Neuronal stem cell (in vitro differentiated cells): Measurements from ENCODE around the gene KCNH6.

Source experiments
- DNase-seq: peaks from one replicate; pipeline ENCODE4 v3.0.0-alpha.2; 2013; ENCODE audit warnings: low spot score
- H2AFZ ChIP-seq: one replicate; pipeline ENCODE4 v1.6.1; 2013; ENCODE audit warnings: mild to moderate bottlenecking, low read length, inconsistent platforms
- H2AK5ac ChIP-seq: 2 replicates; pipeline ENCODE4 v1.6.1; 2013; ENCODE audit warnings: low read depth, mild to moderate bottlenecking, inconsistent platforms, low read length, moderate library complexity, mixed read lengths
- H2BK120ac ChIP-seq: 2 replicates; pipeline ENCODE4 v1.6.1; 2013; ENCODE audit warnings: low read depth, mild to moderate bottlenecking, inconsistent platforms, low read length, moderate library complexity, mixed read lengths
- H2BK12ac ChIP-seq: one replicate; pipeline ENCODE4 v1.6.1; 2013; ENCODE audit warnings: low read length, inconsistent platforms
- H2BK15ac ChIP-seq: 2 replicates; pipeline ENCODE4 v1.6.1; 2013; ENCODE audit warnings: mild to moderate bottlenecking, low read length, inconsistent platforms, mixed read lengths
- H2BK5ac ChIP-seq: one replicate; pipeline ENCODE4 v1.6.1; 2013; ENCODE audit warnings: inconsistent platforms, mild to moderate bottlenecking, low read length, moderate library complexity
- H3K14ac ChIP-seq: one replicate; pipeline ENCODE4 v1.6.1; 2013; ENCODE audit warnings: low read length, inconsistent platforms
- H3K18ac ChIP-seq: 2 replicates; pipeline ENCODE4 v1.6.1; 2013; ENCODE audit warnings: low read length, inconsistent platforms
- H3K23ac ChIP-seq: 2 replicates; pipeline ENCODE4 v1.6.1; 2013; ENCODE audit warnings: low read depth, mild to moderate bottlenecking, mixed read lengths, low read length, inconsistent platforms; ENCODE audit not compliant: poor library complexity
- H3K27ac ChIP-seq: replicated peaks from 3 replicates; pipeline ENCODE4 v1.5.1; 2013; ENCODE audit warnings: low read length, inconsistent platforms
- H3K27me3 ChIP-seq, 3 experiments: 2 replicates each; pipeline ENCODE4 v1.6.1; 2013; ENCODE audit warnings: low read length in 3 of 3, mild to moderate bottlenecking in 2 of 3, inconsistent platforms in 1 of 3, low read depth in 1 of 3, mixed read lengths in 1 of 3, moderate library complexity in 1 of 3; ENCODE audit not compliant: control insufficient read depth in 3 of 3, insufficient read depth in 3 of 3
- H3K36me3 ChIP-seq, 2 donors: replicated peaks in 1 of 2; 2 replicates each; pipeline ENCODE4 v1.6.1; 2013; ENCODE audit warnings: low read length in 2 of 2; ENCODE audit not compliant: control insufficient read depth in 2 of 2, insufficient read depth in 2 of 2
- H3K4ac ChIP-seq: 2 replicates; pipeline ENCODE4 v1.6.1; 2013; ENCODE audit warnings: inconsistent platforms, mild to moderate bottlenecking, low read length, moderate library complexity
- H3K4me1 ChIP-seq, 2 donors: 1 replicate in 1 of 2; 2 replicates in 1 of 2; pipeline ENCODE4 v1.6.1; 2013; ENCODE audit warnings: low read length in 2 of 2, low read depth in 1 of 2; ENCODE audit not compliant: control insufficient read depth in 2 of 2, insufficient read depth in 1 of 2
- H3K4me2 ChIP-seq: one replicate; pipeline ENCODE4 v1.6.1; 2013; ENCODE audit warnings: mild to moderate bottlenecking, low read length, inconsistent platforms; ENCODE audit not compliant: insufficient read depth, poor library complexity, severe bottlenecking
- H3K4me3 ChIP-seq, 2 donors: 2 replicates each; pipeline ENCODE4 v1.5.1; 2013; ENCODE audit warnings: low read length in 2 of 2, mild to moderate bottlenecking in 2 of 2, inconsistent platforms in 1 of 2, moderate library complexity in 1 of 2
- H3K79me1 ChIP-seq: one replicate; pipeline ENCODE4 v1.6.1; 2013; ENCODE audit warnings: low read depth, mild to moderate bottlenecking, inconsistent platforms, low read length, moderate library complexity
- H3K9ac ChIP-seq: one replicate; pipeline ENCODE4 v1.6.1; 2013; ENCODE audit warnings: mild to moderate bottlenecking, low read depth, low read length, inconsistent platforms; ENCODE audit not compliant: poor library complexity
- H3K9me3 ChIP-seq, 2 donors: replicated peaks in 1 of 2; 2 replicates each; pipeline versions ENCODE3 to v1.6.1; 2013; ENCODE audit warnings: low read length in 2 of 2, mild to moderate bottlenecking in 2 of 2, inconsistent platforms in 1 of 2, low read depth in 1 of 2, mixed read lengths in 1 of 2, moderate library complexity in 1 of 2; ENCODE audit not compliant: control insufficient read depth in 2 of 2, insufficient read depth in 1 of 2
- H4K8ac ChIP-seq: one replicate; pipeline ENCODE4 v1.6.1; 2013; ENCODE audit warnings: low read depth, mild to moderate bottlenecking, inconsistent platforms, low read length, moderate library complexity
- H4K91ac ChIP-seq: one replicate; pipeline ENCODE4 v1.6.1; 2013; ENCODE audit warnings: low read length, low read depth, mild to moderate bottlenecking, inconsistent platforms; ENCODE audit not compliant: poor library complexity
- WGBS, 2 donors: extraction: QIAGEN DNeasy Blood & Tissue Kit; methylation state at CpG; one replicate each; pipeline ENCODE4 v1.1.7; 2013; ENCODE audit warnings: missing lambda C conversion rate in 2 of 2, mixed read lengths in 1 of 2; ENCODE audit not compliant: insufficient read length in 2 of 2, insufficient replicate concordance in 1 of 2; ENCODE audit errors: extremely low coverage in 2 of 2; 5-methylcytosine and 5-hydroxymethylcytosine counted together

The KCNH6 gene

DNA sequence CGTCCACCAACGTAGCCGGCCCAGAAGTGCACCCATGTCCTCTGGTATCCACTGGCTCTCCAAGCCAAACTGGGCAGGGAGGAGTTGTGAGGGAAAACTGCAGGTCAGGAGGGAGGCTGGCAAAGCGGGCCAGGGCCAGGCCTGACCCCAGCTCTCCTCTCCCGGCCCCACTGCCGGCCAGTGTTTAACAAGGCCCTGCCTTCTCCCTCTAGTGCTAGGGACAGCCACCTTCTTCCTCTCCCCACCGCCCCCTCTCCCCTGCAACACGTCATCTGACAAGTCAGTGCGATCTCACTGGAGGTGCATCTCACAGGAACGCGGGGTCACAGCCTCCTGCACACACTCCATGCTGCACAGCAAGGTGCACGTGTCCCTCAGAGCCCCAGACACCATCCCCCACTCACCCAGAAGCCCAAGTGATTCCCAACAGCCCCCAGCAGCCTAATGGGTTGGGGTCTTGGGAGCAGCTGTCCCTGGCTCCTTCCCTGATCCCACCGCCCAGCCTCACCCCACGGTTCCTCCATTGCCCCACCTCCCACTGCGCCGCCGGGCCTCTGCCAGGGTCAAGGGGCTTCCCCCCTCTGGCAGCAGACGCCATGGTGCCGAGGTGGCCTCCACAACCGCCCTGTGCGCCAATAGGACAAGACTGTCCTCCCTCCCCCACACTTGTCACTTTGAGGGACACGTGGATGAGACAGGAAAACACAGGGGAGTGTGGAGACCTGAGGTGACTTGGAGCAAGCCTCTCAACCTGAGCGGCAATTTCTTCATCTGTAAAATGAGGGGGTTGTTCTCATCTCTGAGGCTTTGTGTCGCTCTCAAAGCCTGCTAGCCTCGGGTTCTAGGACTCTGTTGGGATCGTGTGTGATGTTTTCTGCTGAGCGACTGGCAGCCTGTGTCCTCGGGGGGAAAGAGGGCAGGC lies 47.4 kb upstream of the KCNH6 start:
- DNase-seq: no peak

DNA sequence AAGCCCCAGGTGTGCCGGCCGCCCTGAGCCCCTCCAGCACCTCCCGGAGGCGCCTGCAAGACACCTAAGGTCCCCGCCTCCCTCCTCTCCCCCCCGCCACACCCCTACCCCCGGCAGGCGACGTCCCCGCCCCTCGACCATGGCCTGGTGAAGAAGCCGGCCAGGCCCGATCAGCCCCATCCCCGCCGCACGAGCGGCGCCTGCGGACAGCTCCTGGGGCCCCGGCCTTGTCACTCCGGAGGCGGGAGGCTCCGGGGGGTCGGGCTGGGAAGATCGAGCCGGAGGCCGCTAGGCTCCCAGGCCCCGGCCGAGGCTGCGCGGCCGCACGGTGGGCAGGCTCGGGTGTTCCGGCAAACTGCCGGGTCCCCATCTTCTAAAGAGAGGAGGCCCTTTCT lies 46.7 kb upstream of the KCNH6 start:
- peak overlapping the region; percentile 25 for H3K23ac ChIP-seq
- no peak overlapping the region for H3K14ac ChIP-seq
- H2AFZ ChIP-seq: peak overlapping the region; percentile 96
- no peak overlapping the region for H3K18ac ChIP-seq
- no peaks in the 10 kb centered on the region for H3K36me3 ChIP-seq
- peak overlapping the region; percentile 100 for H3K4me2 ChIP-seq
- H3K4me3 ChIP-seq: peak overlapping the region; percentile 53 to 84
- peak; percentile 39 for DNase-seq
- no peak overlapping the region for H4K8ac ChIP-seq
- H2BK120ac ChIP-seq: no peak overlapping the region
- H3K9ac ChIP-seq: no peak overlapping the region
- H2AK5ac ChIP-seq: no peak overlapping the region
- peaks cover 11 to 78% (median 34%) of the 10 kb centered on the region in 3 experiments for H3K27me3 ChIP-seq
- no peak overlapping the region for H2BK15ac ChIP-seq
- H3K27ac ChIP-seq: no peak overlapping the region
- no peak overlapping the region for H3K4ac ChIP-seq
- H2BK12ac ChIP-seq: no peak overlapping the region
- no CpG with 5 or more reads among the region's 36 CpGs for WGBS, 2 donors
- H3K4me1 ChIP-seq: peaks cover 6 to 9% of the 10 kb centered on the region in 2 donors
- no peak overlapping the region for H2BK5ac ChIP-seq
- no peaks in the 10 kb centered on the region for H3K79me1 ChIP-seq
- H3K9me3 ChIP-seq: peaks cover 0 to 1% of the 10 kb centered on the region in 2 donors
- H4K91ac ChIP-seq: no peak overlapping the region

More for the DNA sequence above, 47.4 kb upstream of the KCNH6 start:
- Histone ChIP-seq H3K9me3 (peaks cover 0 to 1% of the 10 kb centered on the region in 2 donors), H3K36me3 (no peaks in the 10 kb centered on the region), H2BK15ac (peak overlapping the region; percentile 64), H2BK12ac (peak overlapping the region; percentile 49), H3K18ac (peak overlapping the region; percentile 90), H3K23ac (peak overlapping the region; percentile 60), H2AFZ (peak overlapping the region; percentile 96), H3K4ac (no peak overlapping the region), H3K27me3 (peaks cover 11 to 74% (median 34%) of the 10 kb centered on the region in 3 experiments), H3K14ac (no peak overlapping the region), H4K91ac (no peak overlapping the region), H2AK5ac (peak overlapping the region; percentile 81), H3K9ac (peak overlapping the region; percentile 37), H3K4me2 (peak overlapping the region; percentile 100), H3K79me1 (no peaks in the 10 kb centered on the region), H3K4me1 (peaks cover 6 to 9% of the 10 kb centered on the region in 2 donors), H3K27ac (no peak overlapping the region), H4K8ac (peak overlapping the region; percentile 9), H3K4me3 (peak overlapping the region in 1 of 2 donors; percentile 30), H2BK120ac (peak overlapping the region; percentile 22), H2BK5ac (no peak overlapping the region)
- no CpG with 5 or more reads among the region's 28 CpGs for WGBS, 2 donors

DNA sequence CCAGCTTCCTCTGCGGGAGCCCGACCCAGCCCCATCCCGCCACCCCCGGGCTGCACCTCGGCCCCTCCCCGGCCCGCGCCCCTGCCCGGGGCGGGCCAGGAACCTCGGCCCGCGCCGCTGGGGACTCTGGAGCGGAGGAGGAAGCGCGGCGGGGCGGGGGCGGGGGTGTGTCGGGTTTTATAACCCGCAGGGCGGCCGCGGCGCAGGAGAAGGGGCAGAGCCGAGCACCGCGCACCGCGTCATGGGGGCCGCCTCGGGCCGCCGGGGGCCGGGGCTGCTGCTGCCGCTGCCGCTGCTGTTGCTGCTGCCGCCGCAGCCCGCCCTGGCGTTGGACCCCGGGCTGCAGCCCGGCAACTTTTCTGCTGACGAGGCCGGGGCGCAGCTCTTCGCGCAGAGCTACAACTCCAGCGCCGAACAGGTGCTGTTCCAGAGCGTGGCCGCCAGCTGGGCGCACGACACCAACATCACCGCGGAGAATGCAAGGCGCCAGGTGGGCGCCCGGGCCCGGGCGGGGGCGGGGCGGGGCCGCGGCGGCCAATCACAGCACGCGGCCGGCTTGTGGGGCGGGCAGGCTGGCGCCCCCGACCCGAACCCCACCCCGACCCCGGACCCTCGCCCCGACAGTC lies 46.2 kb upstream of the KCNH6 start, which contains the start of gene ACE:
ACE (plus strand) TSS at position 208 of the 626 bp plus-strand sequence; CDS start at position 242, 34 bp downstream.
- Histone ChIP-seq H2BK15ac (peak within 1 kb of the TSS; percentile 64), H3K79me1 (no peaks in the 10 kb centered on the region), H2AFZ (peak within 1 kb of the TSS; percentile 96), H4K91ac (no peak within 1 kb of the TSS), H3K4me2 (peak within 1 kb of the TSS; percentile 100), H3K4me1 (peaks cover 6 to 9% of the 10 kb centered on the region in 2 donors), H3K14ac (peak within 1 kb of the TSS; percentile 40), H3K36me3 (no peaks in the 10 kb centered on the region), H3K4ac (no peak within 1 kb of the TSS), H3K23ac (peak within 1 kb of the TSS; percentile 81), H3K18ac (peak within 1 kb of the TSS; percentile 83), H3K4me3 (peak within 1 kb of the TSS; percentile 53 to 84), H3K9ac (peak within 1 kb of the TSS; percentile 74), H2BK12ac (peak within 1 kb of the TSS; percentile 49), H3K27me3 (peaks cover 11 to 80% (median 34%) of the 10 kb centered on the region in 3 experiments), H2BK5ac (no peak within 1 kb of the TSS), H4K8ac (peak within 1 kb of the TSS; percentile 9), H3K27ac (no peak within 1 kb of the TSS), H2AK5ac (peak within 1 kb of the TSS; percentile 81), H2BK120ac (peak within 1 kb of the TSS; percentile 22), H3K9me3 (peaks cover 0 to 1% of the 10 kb centered on the region in 2 donors)
- DNase-seq: no peak
- no CpG with 5 or more reads among the region's 78 CpGs for WGBS, 2 donors
